Measurements from ENCODE around the gene SPINK2.

GRCh38 chr4:56844802-56845580 is 23.5 kb upstream of the SPINK2 start:
- no peak for TF ChIP-seq NBN (conservative IDR thresholded peaks at IDR 0.05)
- no peak for TF ChIP-seq RBAK (CRISPR knock-in tag; IDR thresholded peaks at IDR 0.05)
- TF ChIP-seq ZBTB20 (CRISPR knock-in tag; IDR thresholded peaks at IDR 0.05; ENCODE audit: borderline replicate concordance, low read depth): no peak
- TF ChIP-seq, protein P1, sequence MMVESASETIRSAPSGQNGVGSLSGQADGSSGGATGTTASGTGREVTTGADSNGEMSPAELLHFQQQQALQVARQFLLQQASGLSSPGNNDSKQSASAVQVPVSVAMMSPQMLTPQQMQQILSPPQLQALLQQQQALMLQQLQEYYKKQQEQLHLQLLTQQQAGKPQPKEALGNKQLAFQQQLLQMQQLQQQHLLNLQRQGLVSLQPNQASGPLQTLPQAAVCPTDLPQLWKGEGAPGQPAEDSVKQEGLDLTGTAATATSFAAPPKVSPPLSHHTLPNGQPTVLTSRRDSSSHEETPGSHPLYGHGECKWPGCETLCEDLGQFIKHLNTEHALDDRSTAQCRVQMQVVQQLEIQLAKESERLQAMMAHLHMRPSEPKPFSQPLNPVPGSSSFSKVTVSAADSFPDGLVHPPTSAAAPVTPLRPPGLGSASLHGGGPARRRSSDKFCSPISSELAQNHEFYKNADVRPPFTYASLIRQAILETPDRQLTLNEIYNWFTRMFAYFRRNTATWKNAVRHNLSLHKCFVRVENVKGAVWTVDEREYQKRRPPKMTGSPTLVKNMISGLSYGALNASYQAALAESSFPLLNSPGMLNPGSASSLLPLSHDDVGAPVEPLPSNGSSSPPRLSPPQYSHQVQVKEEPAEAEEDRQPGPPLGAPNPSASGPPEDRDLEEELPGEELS (CRISPR knock-in tag; IDR thresholded peaks at IDR 0.05): no peak
- no peak for TF ChIP-seq ZNF367 (CRISPR knock-in tag; IDR thresholded peaks at IDR 0.05; ENCODE audit: borderline replicate concordance)
- TF ChIP-seq ISL2 (CRISPR knock-in tag; IDR thresholded peaks at IDR 0.05): no peak
- no peak for TF ChIP-seq HNF4G (IDR thresholded peaks at IDR 0.05; ENCODE audit: borderline replicate concordance, low read depth, low read length)
- TF ChIP-seq HNF4G (CRISPR knock-in tag; IDR thresholded peaks at IDR 0.05; ENCODE audit: borderline replicate concordance, low read depth): no peak
- TF ChIP-seq, protein P2, sequence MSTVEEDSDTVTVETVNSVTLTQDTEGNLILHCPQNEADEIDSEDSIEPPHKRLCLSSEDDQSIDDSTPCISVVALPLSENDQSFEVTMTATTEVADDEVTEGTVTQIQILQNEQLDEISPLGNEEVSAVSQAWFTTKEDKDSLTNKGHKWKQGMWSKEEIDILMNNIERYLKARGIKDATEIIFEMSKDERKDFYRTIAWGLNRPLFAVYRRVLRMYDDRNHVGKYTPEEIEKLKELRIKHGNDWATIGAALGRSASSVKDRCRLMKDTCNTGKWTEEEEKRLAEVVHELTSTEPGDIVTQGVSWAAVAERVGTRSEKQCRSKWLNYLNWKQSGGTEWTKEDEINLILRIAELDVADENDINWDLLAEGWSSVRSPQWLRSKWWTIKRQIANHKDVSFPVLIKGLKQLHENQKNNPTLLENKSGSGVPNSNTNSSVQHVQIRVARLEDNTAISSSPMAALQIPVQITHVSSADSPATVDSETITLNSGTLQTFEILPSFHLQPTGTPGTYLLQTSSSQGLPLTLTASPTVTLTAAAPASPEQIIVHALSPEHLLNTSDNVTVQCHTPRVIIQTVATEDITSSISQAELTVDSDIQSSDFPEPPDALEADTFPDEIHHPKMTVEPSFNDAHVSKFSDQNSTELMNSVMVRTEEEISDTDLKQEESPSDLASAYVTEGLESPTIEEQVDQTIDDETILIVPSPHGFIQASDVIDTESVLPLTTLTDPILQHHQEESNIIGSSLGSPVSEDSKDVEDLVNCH (CRISPR knock-in tag; IDR thresholded peaks at IDR 0.05): no peak
- TF ChIP-seq, protein P3, sequence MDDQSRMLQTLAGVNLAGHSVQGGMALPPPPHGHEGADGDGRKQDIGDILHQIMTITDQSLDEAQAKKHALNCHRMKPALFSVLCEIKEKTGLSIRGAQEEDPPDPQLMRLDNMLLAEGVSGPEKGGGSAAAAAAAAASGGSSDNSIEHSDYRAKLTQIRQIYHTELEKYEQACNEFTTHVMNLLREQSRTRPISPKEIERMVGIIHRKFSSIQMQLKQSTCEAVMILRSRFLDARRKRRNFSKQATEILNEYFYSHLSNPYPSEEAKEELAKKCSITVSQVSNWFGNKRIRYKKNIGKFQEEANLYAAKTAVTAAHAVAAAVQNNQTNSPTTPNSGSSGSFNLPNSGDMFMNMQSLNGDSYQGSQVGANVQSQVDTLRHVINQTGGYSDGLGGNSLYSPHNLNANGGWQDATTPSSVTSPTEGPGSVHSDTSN (CRISPR knock-in tag; IDR thresholded peaks at IDR 0.05; ENCODE audit: borderline replicate concordance): no peak
- TF ChIP-seq GABPB1 (CRISPR knock-in tag; IDR thresholded peaks at IDR 0.05): no peak
- no peak for TF ChIP-seq HMGXB3 (CRISPR knock-in tag; IDR thresholded peaks at IDR 0.05; ENCODE audit: borderline replicate concordance)
- no peak for TF ChIP-seq CREM (IDR thresholded peaks at IDR 0.05)
- TF ChIP-seq CREM (CRISPR knock-in tag; IDR thresholded peaks at IDR 0.05): no peak
- no peak for TF ChIP-seq YY1 (IDR thresholded peaks at IDR 0.05; ENCODE audit: insufficient read depth, insufficient replicate concordance, low read depth, low read length)
- TF ChIP-seq TEAD3 (CRISPR knock-in tag; optimal IDR thresholded peaks at IDR 0.05; ENCODE audit: borderline replicate concordance): no peak
